HG02852 (cell line): ENCODE results near the gene SALL3.

Source experiments
- ATAC-seq: cut with Tn5 transposase; IDR thresholded peaks from one replicate; pipeline ENCODE4 v1.9.1; 2021; ENCODE audit warnings: mild to moderate bottlenecking, moderate library complexity; ENCODE audit not compliant: unreplicated experiment

SALL3 gene

GRCh38 chr18:78980279-78980771, 707 bp downstream of the SALL3 start:
- no peak for ATAC-seq

GRCh38 chr18:78980777-78981380, 1.3 kb downstream of the SALL3 start:
- no peak for ATAC-seq

GRCh38 chr18:78981394-78981831, 1.8 kb downstream of the SALL3 start:
- ATAC-seq = no peak

GRCh38 chr18:78981989-78982620, 2.5 kb downstream of the SALL3 start:
- no peak for ATAC-seq

GRCh38 chr18:78983512-78983911, 3.9 kb downstream of the SALL3 start:
- no peak for ATAC-seq

GRCh38 chr18:78984941-78985784, 5.5 kb downstream of the SALL3 start:
- no peak for ATAC-seq

GRCh38 chr18:78986018-78986481, 6.4 kb downstream of the SALL3 start:
- no peak for ATAC-seq

- ATAC-seq = no peak
These were observed 11.8 kb downstream of the SALL3 start for GRCh38 chr18:78991446-78991845.

- ATAC-seq = no peak
These were observed 12.7 kb downstream of the SALL3 start for GRCh38 chr18:78992041-78993011.

GRCh38 chr18:78993014-78993926, 13.7 kb downstream of the SALL3 start:
- no peak for ATAC-seq

GRCh38 chr18:78994000-78994399, 14.4 kb downstream of the SALL3 start:
- no peak for ATAC-seq

GRCh38 chr18:78994531-78994930, 14.9 kb downstream of the SALL3 start:
- no peak for ATAC-seq

GRCh38 chr18:78994977-78995582, 15.5 kb downstream of the SALL3 start:
- ATAC-seq = no peak

GRCh38 chr18:78995740-78996395, 16.2 kb downstream of the SALL3 start:
- ATAC-seq = no peak

GRCh38 chr18:78996741-78997490, 17.3 kb downstream of the SALL3 start:
- ATAC-seq = no peak

GRCh38 chr18:78998371-78999071, 18.9 kb downstream of the SALL3 start:
- no peak for ATAC-seq

GRCh38 chr18:78999939-79000338, 20.3 kb downstream of the SALL3 start:
- no peak for ATAC-seq
